Urinary bladder (tissue), 4 donors: ENCODE results near the gene SKIC2. TPM values are rescaled to one million over a fixed set of nuclear protein-coding genes. Genes with fewer than 3 reads are reported as not detected.
"Not testable (repeated sequence)": the region's sequence is repeated elsewhere in the genome, so short reads cannot be mapped to it uniquely, and the experiment has no call there.

Experiments
- DNase-seq: peaks from one replicate; pipeline ENCODE4 v3.0.0-alpha.2; 2015; ENCODE audit errors: extremely low spot score
- H3K27ac ChIP-seq: one replicate; pipeline ENCODE4 v1.5.1; 2013; ENCODE audit warnings: low read depth, mild to moderate bottlenecking, moderate library complexity
- H3K36me3 ChIP-seq: one replicate; pipeline ENCODE4 v1.6.1; 2013; ENCODE audit warnings: mild to moderate bottlenecking, moderate library complexity; ENCODE audit not compliant: insufficient read depth
- H3K4me1 ChIP-seq: one replicate; pipeline ENCODE4 v1.6.1; 2013; ENCODE audit warnings: mild to moderate bottlenecking, moderate library complexity; ENCODE audit not compliant: insufficient read depth
- H3K4me3 ChIP-seq: one replicate; pipeline ENCODE4 v1.5.1; 2013; ENCODE audit warnings: low read depth, low read length
- WGBS: extraction: QIAGEN DNeasy Blood & Tissue Kit; methylation state at CpG from one replicate; pipeline ENCODE4 v1.1.7; 2013; 5-methylcytosine and 5-hydroxymethylcytosine counted together
- polyA plus RNA-seq: library from polyadenylated mRNA; stranded (reverse); fragments of 200-250 nt; gene quantifications from one replicate; pipeline ENCODE4 v1.2.3, GENCODE V29; 2013
- total RNA-seq: library from RNA; depleted of rRNA; stranded (reverse); fragments of >200 nt; gene quantifications from one replicate; pipeline ENCODE4 v1.2.3, GENCODE V29; 2014
- donor health status: healthy with polysubstance abuse.
- donor health status: healthy.

SKIC2 gene
- total and polyA plus RNA-seq, 2 donors = 28.9 to 48.8 TPM

- H3K4me3 ChIP-seq = no peak overlapping the region
- WGBS = 87% methylated on average over 1 of the region's 1 CpG
- DNase-seq = no peak
Observed at GRCh38 chr6:31930962-31931361, 28.0 kb upstream of the SKIC2 start.

GRCh38 chr6:31932137-31932536 lies 26.8 kb upstream of the SKIC2 start:
- not testable (repeated sequence) for H3K27ac ChIP-seq, DNase-seq, H3K36me3 ChIP-seq, H3K4me1 ChIP-seq, H3K4me3 ChIP-seq
- WGBS = 91% methylated on average over 23 of the region's 32 CpGs

More at GRCh38 chr6:31930962-31931361, 28.0 kb upstream of the SKIC2 start:
- Histone ChIP-seq H3K36me3 (no peaks in the 10 kb centered on the region), H3K27ac (no peak overlapping the region), H3K4me1 (no peaks in the 10 kb centered on the region)

GRCh38 chr6:31933537-31933936 lies 25.4 kb upstream of the SKIC2 start:
- 88% methylated on average over 19 of the region's 19 CpGs for WGBS
- no peak for DNase-seq
- no peak overlapping the region for H3K27ac ChIP-seq
- no peaks in the 10 kb centered on the region for H3K36me3 ChIP-seq
- H3K4me3 ChIP-seq = no peak overlapping the region
- no peaks in the 10 kb centered on the region for H3K4me1 ChIP-seq

GRCh38 chr6:31935021-31935420 lies 24.0 kb upstream of the SKIC2 start:
- H3K4me3 ChIP-seq = no peak overlapping the region
- H3K27ac ChIP-seq = no peak overlapping the region
- H3K36me3 ChIP-seq = no peaks in the 10 kb centered on the region
- H3K4me1 ChIP-seq = no peaks in the 10 kb centered on the region
- WGBS = 70% methylated on average over 3 of the region's 3 CpGs
- DNase-seq = no peak

- H3K4me3 ChIP-seq = no peak overlapping the region
- 80% methylated on average over 9 of the region's 9 CpGs for WGBS
- H3K4me1 ChIP-seq = no peaks in the 10 kb centered on the region
- H3K36me3 ChIP-seq = no peaks in the 10 kb centered on the region
- DNase-seq = no peak
- no peak overlapping the region for H3K27ac ChIP-seq
Observed at GRCh38 chr6:31935823-31936222, 23.2 kb upstream of the SKIC2 start.

- H3K4me3 ChIP-seq = no peak overlapping the region
- WGBS = 9% methylated on average over 6 of the region's 6 CpGs
- H3K27ac ChIP-seq = no peak overlapping the region
- DNase-seq = no peak
- no peaks in the 10 kb centered on the region for H3K4me1 ChIP-seq
- H3K36me3 ChIP-seq = no peaks in the 10 kb centered on the region
Observed at GRCh38 chr6:31940256-31940664, 18.7 kb upstream of the SKIC2 start.

- Histone ChIP-seq H3K4me1 (no peaks in the 10 kb centered on the region), H3K27ac (no peak overlapping the region), H3K36me3 (no peaks in the 10 kb centered on the region), H3K4me3 (no peak overlapping the region)
- DNase-seq = no peak
- WGBS = 83% methylated on average over 3 of the region's 3 CpGs
Observed at GRCh38 chr6:31943742-31944141, 15.2 kb upstream of the SKIC2 start.

- Histone ChIP-seq H3K36me3 (no peaks in the 10 kb centered on the region), H3K27ac (no peak overlapping the region), H3K4me1 (no peaks in the 10 kb centered on the region), H3K4me3 (no peak overlapping the region)
- 71% methylated on average over 9 of the region's 9 CpGs for WGBS
- no peak for DNase-seq
Observed at GRCh38 chr6:31945154-31945506, 13.8 kb upstream of the SKIC2 start.

- H3K4me1 ChIP-seq = no peaks in the 10 kb centered on the region
- no peak for DNase-seq
- 38% methylated on average over 11 of the region's 11 CpGs for WGBS
- H3K4me3 ChIP-seq = no peak within 1 kb of the TSS
- H3K36me3 ChIP-seq = no peaks in the 10 kb centered on the region
- H3K27ac ChIP-seq = peak within 1 kb of the TSS; percentile 47
Observed at GRCh38 chr6:31945507-31946369, 13.2 kb upstream of the SKIC2 start, which contains the start of gene CFB. Gene CFB, plus strand, starts transcription at chr6:31946095. Its CDS starts 127 bp downstream, at chr6:31946222.

GRCh38 chr6:31946370-31946885 lies 12.5 kb upstream of the SKIC2 start:
- no peak for DNase-seq
- H3K36me3 ChIP-seq = no peaks in the 10 kb centered on the region
- H3K4me3 ChIP-seq = no peak overlapping the region
- H3K27ac ChIP-seq = no peak overlapping the region
- no peaks in the 10 kb centered on the region for H3K4me1 ChIP-seq
- whole genome bisulfite sequencing = 71% methylated on average over 11 of the region's 11 CpGs

GRCh38 chr6:31947070-31947675 lies 11.8 kb upstream of the SKIC2 start:
- 86% methylated on average over 24 of the region's 24 CpGs for WGBS
- Histone ChIP-seq H3K4me3 (no peak overlapping the region), H3K36me3 (no peaks in the 10 kb centered on the region), H3K4me1 (no peaks in the 10 kb centered on the region), H3K27ac (no peak overlapping the region)
- DNase-seq = no peak

GRCh38 chr6:31947864-31948263 lies 11.1 kb upstream of the SKIC2 start:
- no peaks in the 10 kb centered on the region for H3K4me1 ChIP-seq
- no peak overlapping the region for H3K27ac ChIP-seq
- H3K36me3 ChIP-seq = no peaks in the 10 kb centered on the region
- DNase-seq = no peak
- H3K4me3 ChIP-seq = no peak overlapping the region
- WGBS = 85% methylated on average over 4 of the region's 4 CpGs

GRCh38 chr6:31948306-31948705 lies 10.7 kb upstream of the SKIC2 start:
- H3K27ac ChIP-seq = no peak overlapping the region

More at GRCh38 chr6:31948306-31948705, 10.7 kb upstream of the SKIC2 start:
- WGBS = 82% methylated on average over 5 of the region's 5 CpGs
- H3K36me3 ChIP-seq = no peaks in the 10 kb centered on the region
- no peaks in the 10 kb centered on the region for H3K4me1 ChIP-seq
- no peak overlapping the region for H3K4me3 ChIP-seq
- DNase-seq = no peak
